DLD1 (cell line): Measurements from ENCODE around the gene KRT17.
"Not testable (repeated sequence)": the region's sequence is repeated elsewhere in the genome, so short reads cannot be mapped to it uniquely, and the experiment has no call there.

ENCODE experiments used
- in situ Hi-C: cut with HindIII; loops from 2 replicates; pipeline ENCODE4 v1.10.0; 2017; ENCODE audit warnings: low sequenced_read_pairs

Gene KRT17

DNA sequence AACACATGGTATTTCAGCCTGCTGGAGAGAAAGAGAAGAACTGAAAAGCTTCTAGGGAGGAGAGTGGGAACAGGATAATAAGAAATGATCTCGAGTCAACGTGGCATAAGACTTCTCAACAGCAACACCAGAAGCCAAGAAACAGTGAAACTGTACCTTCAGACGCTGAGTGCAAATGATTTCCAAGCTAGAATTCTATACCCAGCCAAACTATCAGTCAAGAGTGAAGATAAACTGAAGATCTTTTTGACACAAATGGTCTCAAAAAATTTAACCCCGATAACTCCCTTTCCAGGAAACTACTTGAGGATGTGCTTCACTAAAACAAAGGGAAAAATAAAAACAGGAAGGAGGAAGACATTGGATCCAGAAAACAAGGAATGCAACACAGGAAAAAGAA lies 17.4 kb downstream of the KRT17 start:
- in situ Hi-C loops: not testable (repeated sequence)

DNA sequence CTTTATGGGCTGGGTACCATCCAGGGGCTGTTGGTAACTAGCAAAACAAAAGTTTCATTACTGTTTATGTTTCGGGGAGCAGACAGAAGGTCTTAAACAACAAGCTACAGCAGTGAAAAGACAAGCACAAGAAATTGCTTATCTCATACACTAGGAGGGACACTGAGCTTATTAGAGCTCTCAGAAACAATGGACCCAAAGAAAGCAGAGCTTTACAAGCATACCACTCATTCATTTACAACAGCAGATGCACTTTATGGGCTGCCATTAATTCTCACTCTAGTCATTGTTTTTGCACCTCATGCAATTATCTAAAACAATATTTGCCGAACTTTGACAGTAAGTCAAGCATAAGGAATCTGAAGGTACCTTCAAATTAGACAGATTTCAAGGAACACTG lies 21.9 kb downstream of the KRT17 start:
- in situ Hi-C loops: no loop called here

DNA sequence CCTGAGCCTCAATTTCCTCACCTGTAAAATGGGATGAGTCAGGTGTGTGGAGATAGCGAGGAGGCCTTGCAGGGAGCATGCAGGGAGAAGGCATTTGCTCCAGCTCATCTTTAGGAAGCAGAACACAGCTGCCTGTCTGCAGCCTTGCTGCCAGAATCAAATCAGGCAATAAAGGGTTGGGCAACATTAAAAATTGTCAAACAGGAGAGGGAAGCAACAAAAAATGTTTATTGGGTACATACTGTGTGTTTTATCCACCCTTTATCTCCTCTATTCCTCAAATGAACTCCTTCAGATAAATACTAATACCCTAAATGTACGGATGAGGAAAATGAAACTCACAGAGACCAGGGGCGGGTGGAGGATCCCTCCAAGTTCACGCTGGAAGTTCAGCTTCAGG lies 24.1 kb downstream of the KRT17 start:
- in situ Hi-C loops: no loop called here

DNA sequence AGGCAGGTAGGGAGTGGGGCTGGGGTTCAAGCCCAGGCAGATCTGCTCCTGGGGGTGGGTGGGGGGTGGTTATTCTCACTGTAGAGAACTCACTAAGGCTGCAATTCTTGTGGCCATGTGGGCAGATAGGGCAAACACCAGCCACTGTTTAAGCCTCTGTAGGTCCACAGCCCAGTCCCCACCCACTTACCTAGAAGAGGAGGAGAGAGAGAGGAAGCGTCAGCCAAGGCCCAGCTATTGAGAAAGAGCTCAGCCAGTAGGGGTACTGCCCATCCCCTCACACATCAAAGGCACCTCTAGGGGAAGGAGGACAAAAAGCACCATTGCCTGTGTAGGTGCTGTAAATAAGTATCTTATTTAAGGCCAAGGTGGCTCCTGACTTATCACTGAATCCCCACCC lies 24.7 kb downstream of the KRT17 start:
- in situ Hi-C loops: no loop called here

DNA sequence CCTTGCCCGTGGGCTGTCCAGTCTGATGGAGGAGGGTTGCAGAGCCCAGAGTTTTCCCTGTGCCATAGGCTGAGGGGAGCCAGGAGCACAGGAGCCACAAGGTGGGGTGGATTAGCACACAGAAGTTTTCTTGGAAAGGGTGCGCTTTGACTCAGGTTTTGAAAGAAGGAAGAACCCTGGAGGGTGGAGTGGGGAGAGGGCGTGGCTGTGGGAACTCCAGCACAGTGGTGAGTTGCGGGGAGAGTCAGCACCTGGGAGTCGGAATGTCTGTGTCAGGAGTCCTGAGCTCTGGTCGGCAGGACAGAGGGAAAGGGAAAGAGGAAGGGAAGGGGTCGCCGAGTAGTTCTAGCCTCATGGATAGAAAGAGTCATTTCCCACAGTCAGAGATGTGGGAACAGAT lies 28.8 kb downstream of the KRT17 start:
- in situ Hi-C loops: no loop called here

DNA sequence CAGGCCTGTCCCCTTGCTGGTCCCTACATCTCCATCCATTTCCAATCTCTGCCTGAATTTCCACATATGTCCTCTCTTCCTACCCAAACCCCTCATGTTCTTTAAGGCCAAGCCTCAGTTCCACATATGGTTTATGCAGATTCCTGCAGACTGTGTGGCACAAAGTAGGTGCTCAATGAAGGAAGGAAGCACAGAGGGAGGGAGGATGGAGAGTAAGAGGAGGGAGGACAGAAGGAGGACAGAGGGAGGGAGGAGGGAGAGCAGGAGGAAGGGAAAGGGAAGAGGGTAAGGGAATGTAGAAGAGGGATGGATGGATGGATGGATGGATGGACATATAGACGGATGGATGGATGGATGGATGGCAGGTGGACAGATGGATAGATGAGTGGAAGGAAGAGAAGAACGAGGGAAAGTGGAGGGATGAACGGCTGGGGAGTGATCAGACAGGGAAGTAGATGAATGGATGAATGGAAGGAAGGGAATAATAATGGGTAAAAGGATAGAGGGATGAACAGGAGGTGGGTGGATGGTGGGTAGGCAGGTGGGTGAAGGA lies 29.9 kb downstream of the KRT17 start:
- in situ Hi-C loops: no loop called here

DNA sequence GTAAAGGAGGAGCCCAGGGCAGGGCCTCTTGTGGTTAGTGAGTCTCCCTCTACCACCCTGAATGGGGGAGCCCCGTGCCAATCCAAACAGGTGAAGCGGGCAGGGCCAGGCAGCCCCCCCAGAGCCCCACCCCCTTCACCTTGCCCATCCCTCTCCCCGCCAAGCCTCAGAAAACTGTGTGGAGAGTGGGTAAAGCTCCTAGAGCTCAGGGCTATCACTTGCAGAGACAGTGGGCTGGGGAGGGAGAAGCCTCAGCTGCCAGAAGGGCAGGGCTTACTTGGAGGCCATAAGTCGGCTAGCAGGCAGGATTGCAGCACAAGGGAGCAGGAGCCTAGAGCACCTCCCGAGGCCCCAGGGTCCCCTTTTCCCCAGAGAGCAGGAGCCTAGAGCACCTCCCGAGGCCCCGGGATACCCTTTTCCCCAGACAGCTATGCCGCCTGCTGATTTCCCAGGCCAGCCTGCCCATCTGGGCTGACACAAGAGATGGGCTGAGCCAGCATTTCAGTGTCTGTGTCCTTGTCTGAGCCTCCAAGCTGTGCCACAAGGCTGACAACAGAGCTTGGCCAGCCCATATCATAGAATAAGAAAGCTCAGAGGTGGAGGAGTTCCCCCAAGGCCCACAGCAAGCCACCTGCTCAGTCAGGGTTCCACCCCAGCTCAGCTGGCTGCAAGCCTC lies 30.9 kb downstream of the KRT17 start:
- in situ Hi-C loops: no loop called here

DNA sequence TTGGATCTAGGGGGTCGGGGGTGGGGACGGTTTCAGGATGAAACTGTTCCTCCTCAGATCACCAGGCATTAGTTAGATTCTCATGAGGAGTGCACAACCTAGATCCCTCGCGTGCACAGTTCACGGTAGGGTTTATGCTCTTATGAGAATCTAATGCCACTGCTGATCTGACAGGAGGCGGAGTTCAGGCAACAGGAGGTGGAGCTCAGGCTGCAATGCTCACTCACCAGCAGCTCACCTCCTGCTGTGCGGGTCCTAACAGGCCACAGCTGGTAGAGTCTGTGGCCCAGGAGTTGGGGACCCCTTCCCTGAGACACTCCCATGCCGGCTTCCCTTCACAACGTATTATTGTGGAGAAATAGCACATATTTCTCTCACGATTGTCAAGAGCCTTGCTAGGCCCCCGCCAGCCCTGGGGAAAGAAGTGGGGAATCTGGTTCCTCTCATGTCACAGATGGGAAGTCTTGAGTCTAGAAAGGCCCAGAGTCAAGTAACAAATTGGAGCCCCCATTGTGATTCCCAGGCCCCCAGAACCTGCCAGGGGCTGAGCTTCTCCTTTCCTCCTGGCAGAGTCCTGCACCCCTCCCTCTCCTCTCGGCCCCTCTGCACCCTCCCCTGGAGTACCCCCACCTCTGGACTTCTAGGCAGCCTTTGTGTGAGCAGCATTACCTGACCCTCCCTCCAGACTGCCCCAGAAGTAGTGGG lies 31.6 kb downstream of the KRT17 start:
- in situ Hi-C loops: no loop called here

DNA sequence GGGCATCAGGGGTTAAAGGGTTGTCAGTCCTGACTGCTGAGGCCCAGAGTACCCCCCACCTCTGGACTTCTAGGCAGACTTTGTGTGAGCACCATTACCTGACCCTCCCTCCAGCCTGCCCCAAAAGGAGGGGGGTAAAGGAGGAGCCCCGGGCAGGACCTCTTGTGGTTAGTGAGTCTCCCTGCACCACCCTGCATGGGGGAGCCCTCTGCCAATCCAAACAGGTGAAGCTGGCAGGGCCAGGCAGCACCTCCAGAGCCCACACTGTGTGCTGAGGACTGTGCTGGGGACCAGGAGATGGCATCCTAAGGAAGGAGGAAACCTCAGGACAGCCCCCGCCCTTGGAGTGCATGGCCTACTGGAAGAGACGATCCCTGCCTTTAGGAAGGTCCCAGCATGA lies 35.1 kb downstream of the KRT17 start:
- in situ Hi-C loops: no loop called here

DNA sequence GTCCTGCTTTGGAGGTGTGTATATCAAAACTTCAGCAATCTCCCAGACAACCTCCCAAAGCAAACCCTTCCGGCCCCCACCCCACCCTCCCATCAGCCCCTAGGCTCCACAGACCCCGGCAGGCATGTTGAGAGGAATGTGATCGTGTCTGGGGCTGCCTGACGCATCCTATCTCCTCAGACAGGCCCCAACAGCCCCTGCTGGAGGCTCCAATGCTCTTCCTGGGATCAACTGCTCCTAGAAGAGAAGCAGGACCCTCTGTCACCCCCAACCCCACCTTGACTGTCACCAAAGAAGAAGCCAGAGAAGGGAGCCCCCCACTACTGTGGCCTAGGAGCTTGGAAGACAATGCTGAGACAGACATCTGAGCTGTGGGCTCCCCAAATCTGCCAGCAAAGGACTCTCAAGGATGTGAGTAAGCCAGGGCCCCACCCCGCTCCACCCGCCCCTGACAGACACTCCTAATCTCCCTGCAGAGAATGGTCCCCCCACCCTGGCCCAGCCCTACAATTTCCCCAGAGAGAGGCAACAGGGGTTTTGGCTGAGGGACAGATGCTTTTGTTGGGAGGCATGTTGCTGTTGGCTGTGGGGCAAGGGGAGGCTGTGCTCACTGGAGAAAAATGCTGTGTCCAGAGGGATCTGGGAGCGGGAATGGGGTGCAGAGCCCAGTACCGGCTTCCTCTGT lies 36.1 kb downstream of the KRT17 start:
- in situ Hi-C loops: no loop called here

DNA sequence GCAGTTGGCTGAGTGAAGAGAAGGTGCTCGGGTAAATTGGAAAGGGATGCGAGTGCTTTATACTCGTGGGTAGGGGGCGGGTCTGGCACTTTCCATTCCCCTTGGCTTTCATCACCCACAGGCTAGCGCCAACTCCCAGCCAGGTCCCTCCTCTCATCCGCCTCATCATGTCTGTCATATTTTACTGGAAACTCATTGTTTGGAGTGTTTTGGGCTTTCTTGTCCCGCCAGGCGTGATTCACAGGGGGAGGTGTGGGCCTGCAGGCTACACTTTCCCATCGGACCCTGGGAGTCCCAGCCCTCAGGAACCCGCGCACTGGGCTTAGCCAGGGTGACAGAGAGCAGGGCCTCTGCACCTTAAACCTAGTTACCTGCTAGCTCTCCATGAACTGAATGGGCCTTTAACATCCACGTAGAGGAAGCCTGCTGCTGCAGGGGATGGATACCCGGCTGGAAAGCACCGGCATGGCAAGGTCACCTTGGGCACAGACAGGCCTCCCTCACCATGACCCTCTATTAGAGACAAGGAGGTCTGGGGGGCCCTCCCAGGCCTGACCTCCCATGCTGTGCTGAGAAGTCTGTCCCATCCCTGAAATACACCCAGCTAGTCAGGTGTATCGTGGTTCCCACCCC lies 37.4 kb downstream of the KRT17 start, which contains the start of gene KRT14:
KRT14 (minus strand) TSS at position 33 of the 633 bp plus-strand sequence. CDS start 61 bp downstream, outside the sequence.
- in situ Hi-C loops: no loop called here

DNA sequence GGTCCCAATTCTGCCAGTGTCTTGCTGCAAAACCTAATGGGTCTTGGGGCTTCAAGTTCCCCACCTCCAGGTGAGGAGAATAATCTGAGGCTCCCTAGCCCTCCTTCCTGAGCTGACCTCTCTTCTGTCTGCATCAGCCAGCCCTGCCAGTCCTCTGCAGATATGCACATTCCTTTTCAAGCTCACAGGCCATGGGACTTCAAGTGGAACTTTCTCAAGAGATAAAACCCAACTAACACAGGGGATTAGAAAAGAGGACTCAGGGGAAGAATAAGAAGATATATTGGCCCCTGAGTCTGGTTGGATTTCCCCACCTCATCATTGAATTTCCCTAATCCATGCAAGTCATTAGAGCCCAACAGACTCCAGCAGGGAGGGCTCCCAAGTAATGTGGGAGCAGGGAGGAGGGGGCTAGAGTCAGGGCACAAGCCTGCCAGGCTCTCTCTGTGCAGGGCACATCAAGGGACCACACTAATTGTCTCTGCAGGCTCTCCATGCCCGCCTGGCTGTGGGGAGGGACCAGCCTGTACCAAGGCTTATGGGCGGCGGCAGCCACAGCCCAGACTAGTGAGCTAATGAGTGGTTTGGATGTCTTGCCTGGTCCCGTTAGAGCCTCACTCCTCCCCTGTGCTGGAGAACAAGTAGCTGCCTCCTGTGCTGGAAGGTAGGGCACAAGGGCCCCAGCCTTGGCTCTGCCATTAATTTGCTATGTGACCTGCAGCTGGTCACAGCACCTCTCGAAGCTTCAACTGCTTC lies 38.9 kb downstream of the KRT17 start:
- in situ Hi-C loops: no loop called here

DNA sequence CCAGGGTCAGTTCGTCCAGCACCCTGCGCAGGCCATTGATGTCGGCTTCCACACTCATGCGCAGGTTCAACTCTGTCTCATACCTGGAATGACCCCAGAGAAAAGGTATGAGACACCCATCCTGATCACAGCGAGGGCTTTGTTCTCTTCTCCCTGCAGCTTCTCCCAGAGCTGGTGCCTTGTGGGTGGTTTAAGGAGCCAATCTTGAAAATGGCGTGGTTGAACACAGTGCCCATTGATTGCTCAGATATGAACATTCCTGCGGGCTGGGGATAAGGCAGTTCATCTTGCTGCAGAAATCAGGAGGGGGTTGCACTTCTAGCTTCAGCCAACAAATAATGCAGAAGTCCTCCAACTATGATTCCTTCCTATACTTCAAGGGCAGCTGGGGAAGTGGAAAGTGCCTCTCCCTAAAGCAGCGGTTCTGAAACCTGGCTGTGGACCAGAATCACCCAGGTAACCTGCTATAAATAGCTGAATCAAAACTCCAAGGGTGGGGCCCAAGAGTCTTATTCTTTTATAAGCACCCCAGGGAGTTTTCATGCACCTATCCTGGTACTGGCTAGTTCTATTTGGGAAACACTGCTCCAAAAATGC lies 39.9 kb downstream of the KRT17 start:
- in situ Hi-C loops: not testable (repeated sequence)

DNA sequence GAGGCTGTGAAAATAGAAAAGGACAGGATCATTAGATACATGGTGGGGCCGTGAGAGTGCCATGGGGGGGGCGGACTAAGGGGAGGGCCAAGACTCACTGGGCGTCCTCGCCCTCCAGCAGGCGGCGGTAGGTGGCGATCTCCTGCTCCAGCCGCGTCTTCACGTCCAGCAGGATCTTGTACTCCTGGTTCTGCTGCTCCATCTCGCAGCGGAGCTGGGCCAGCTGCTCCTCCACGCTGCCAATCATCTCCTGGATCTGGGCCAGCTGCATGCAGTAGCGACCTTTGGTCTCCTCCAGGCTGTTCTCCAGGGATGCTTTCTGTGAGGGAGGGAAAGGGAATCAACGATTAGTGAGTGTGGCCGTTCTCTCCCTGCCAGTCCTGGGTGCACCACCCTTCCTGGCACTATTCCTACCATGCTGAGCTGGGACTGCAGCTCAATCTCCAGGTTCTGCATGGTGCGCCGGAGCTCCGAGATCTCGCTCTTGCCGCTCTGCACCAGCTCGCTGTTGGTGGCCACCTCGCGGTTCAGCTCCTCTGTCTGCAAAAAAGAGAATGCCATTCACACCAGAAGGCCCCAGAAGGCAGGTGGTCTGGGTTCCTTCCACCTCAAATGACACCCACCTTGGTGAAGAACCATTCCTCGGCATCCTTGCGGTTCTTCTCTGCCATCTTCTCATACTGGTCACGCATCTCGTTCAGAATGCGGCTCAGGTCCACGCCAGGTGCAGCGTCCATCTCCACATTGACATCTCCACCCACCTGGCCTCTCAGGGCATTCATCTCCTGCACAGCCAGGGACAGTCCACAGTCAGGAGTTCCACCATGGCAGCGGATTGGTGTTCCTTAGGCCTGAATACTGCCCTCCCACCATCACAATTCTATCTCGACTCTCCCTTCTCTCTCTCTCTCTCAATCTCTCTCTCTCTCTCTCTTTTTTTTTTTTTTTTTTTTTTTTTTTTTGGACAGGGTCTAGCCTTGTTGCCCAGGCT lies 40.9 kb downstream of the KRT17 start:
- in situ Hi-C loops: no loop called here

DNA sequence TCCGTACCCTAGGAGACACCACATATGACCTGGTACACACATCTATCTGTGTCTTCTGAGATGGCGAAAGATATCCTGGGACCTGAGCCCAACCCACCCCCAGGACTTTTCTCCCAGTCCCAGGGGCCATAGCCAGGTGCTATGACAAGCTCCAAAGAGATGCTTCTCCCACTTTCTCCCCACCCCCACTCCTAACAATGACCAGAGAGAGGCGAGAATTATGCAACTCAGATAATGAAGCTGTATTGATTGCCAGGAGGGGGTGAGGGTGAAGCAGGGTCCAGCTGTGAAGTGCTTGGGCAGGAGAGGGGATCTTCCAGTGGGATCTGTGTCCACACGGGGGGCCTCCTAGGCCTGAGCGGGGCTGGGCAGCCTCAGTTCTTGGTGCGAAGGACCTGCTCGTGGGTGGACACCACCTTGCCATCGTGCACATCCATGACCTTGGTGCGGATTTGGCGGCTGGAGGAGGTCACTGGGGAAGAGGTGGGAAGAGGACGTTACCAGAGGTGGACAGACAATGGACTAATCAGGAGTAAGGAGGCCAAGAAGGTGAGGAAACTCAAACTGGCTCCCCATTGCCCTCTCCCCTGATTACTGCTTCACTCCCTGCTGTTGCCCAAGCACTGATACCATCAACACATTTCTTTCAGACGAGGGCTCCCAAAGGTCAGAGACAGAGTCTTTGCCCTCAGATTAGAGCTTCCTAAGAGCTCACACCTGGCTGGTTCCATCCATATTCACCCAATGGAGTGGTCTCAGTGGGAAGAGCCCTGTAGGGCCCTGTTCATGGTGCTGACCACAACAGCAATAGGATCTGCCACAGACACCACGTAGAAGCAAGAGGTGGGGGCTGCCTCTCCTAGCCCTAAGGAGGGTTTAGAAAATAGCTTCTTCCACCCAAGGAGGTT lies 42.1 kb downstream of the KRT17 start:
- in situ Hi-C loops: not testable (repeated sequence)

DNA sequence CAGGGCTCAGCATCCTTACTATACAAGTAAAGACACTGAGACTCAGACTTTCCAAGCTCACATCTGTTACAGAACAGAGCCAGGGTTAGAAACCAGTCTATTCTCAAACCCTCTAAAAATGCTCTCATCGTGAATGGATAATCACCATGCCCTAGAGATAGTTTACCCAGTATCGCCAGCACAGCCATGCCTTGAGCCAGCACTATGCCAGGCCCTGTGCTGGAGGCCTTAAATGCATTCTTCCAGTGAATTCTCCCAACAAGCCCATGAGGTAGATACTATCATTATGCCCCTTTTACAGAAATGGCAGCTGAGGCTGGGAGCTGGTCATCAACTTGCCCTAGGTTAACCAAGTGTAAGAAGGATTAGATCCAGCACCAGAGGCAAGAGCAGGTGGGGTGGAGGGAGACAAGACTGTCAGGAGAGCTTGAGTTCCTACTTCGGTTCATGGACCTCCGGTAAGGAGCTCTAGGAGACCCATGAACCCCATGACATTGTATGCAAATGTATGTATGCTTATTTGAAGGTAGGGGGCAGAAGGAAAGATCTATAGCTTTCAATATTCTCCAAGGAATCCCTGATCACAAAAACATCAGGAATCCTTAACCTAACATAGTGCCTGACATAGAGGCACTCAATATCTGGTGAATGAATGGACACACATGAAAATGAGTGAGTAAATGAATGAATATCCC lies 42.9 kb downstream of the KRT17 start:
- in situ Hi-C loops: no loop called here

DNA sequence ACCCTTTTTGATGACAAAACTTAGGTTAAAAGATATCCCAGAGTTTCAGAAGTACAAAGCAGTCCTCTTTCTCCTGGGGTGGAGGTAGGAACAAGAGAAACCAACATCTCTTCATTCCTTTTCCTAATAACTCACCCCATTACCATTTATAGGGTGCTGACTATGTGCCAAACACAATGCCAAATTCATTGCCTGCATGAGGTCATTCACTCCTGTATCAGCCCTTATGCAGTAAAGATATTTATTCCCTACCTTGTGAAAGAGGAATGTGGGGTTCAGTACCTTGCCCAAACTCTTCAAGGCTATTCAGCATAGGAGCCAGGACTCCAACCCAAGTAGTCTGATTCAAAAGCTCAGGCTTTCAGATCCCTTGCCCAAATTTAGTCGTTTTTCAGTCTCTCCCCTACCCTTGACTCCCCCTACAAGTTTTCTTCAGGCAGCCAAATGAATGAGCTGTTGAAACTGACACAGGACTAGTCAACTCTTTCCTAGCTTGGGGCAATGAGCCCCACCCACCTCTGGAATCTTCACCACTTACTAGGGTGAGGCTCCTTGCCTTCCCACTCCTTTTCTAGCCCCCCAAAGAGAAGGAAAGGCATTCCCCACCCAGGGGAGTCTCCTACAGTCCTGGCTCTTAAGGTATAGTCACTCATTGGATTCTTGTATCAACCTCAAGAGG lies 43.5 kb downstream of the KRT17 start:
- in situ Hi-C loops: no loop called here
